Liver (tissue), 9 donors: ENCODE data around the gene ITGB7. TPM values are rescaled to one million over a fixed set of nuclear protein-coding genes. Genes with fewer than 3 reads are reported as not detected.
A peak's percentile ranks its signal among the peaks of the same experiment; 100 is the strongest.

ENCODE experiments used
- DNase-seq: peaks from one replicate; pipeline ENCODE4 v3.0.0-alpha.2; 2017; ENCODE audit warnings: low spot score
- H3K27ac ChIP-seq, 2 donors: one replicate each; pipeline ENCODE4 v1.7.0; 2013; ENCODE audit warnings: inconsistent platforms in 2 of 2, low read length in 2 of 2, control low read depth in 1 of 2, low read depth in 1 of 2, mild to moderate bottlenecking in 1 of 2
- H3K27me3 ChIP-seq, 4 donors: one replicate each; pipeline versions ENCODE4 v1.6.1 to v1.7.0; 2013; ENCODE audit warnings: low read length in 3 of 4, inconsistent platforms in 1 of 4, mild to moderate bottlenecking in 1 of 4, moderate library complexity in 1 of 4; ENCODE audit not compliant: control insufficient read depth in 4 of 4, insufficient read depth in 4 of 4
- H3K36me3 ChIP-seq, 4 donors: one replicate each; pipeline versions ENCODE4 v1.6.1 to v1.7.0; 2013; ENCODE audit warnings: low read length in 3 of 4, mild to moderate bottlenecking in 3 of 4, low read depth in 1 of 4, moderate library complexity in 1 of 4; ENCODE audit not compliant: control insufficient read depth in 4 of 4, insufficient read depth in 3 of 4
- H3K4me1 ChIP-seq, 4 donors: one replicate each; pipeline versions ENCODE4 v1.6.1 to v1.7.0; 2013; ENCODE audit warnings: low read length in 3 of 4, mild to moderate bottlenecking in 3 of 4, moderate library complexity in 1 of 4; ENCODE audit not compliant: control insufficient read depth in 4 of 4, insufficient read depth in 4 of 4
- H3K4me3 ChIP-seq, 3 donors: one replicate each; pipeline versions ENCODE4 v1.6.1 to v1.7.0; 2013; ENCODE audit warnings: low read length in 3 of 3, control low read depth in 1 of 3, low read depth in 1 of 3, mild to moderate bottlenecking in 1 of 3
- H3K9ac ChIP-seq, 2 donors: one replicate each; pipeline ENCODE4 v1.7.0; 2013; ENCODE audit warnings: low read length in 2 of 2, mild to moderate bottlenecking in 2 of 2, moderate library complexity in 2 of 2, control low read depth in 1 of 2, low read depth in 1 of 2
- H3K9me3 ChIP-seq, 4 donors: one replicate each; pipeline versions ENCODE4 v1.6.1 to v1.7.0; 2013; ENCODE audit warnings: low read length in 3 of 4; ENCODE audit not compliant: control insufficient read depth in 4 of 4
- EGR1 ChIP-seq, 2 donors: IDR thresholded peaks; 2 replicates each; pipeline ENCODE4 v1.6.1; 2016 to 2018; ENCODE audit warnings: antibody characterized with exemption in 2 of 2, low read depth in 2 of 2
- GABPA ChIP-seq, 2 donors: IDR thresholded peaks in 1 of 2; conservative IDR thresholded peaks in 1 of 2; 2 replicates each; pipeline ENCODE4 v1.6.1; 2016; ENCODE audit warnings: antibody characterized with exemption in 2 of 2, mild to moderate bottlenecking in 1 of 2, moderate library complexity in 1 of 2
- HNF4G ChIP-seq: IDR thresholded peaks from 2 replicates; pipeline ENCODE4 v1.6.1; 2016; ENCODE audit warnings: antibody characterized with exemption
- NR2F2 ChIP-seq: IDR thresholded peaks from 2 replicates; pipeline ENCODE4 v1.6.1; 2016; ENCODE audit warnings: antibody characterized with exemption
- RAD21 ChIP-seq, 2 donors: IDR thresholded peaks; 2 replicates each; pipeline ENCODE4 v1.6.1; 2016; ENCODE audit warnings: antibody characterized with exemption in 2 of 2, mild to moderate bottlenecking in 2 of 2
- SP1 ChIP-seq: IDR thresholded peaks from 2 replicates; pipeline ENCODE4 v1.6.1; 2018; ENCODE audit warnings: antibody characterized with exemption, mild to moderate bottlenecking
- TAF1 ChIP-seq: conservative IDR thresholded peaks from 2 replicates; pipeline ENCODE4 v1.6.1; 2016; ENCODE audit warnings: antibody characterized with exemption, mild to moderate bottlenecking
- YY1 ChIP-seq: IDR thresholded peaks from 2 replicates; pipeline ENCODE4 v1.6.1; 2016; ENCODE audit warnings: antibody characterized with exemption, mild to moderate bottlenecking
- WGBS: extraction: QIAGEN DNeasy Blood & Tissue Kit; methylation state at CpG from one replicate; pipeline ENCODE4 v1.1.7; 2013; 5-methylcytosine and 5-hydroxymethylcytosine counted together
- polyA plus RNA-seq, 2 donors: library from polyadenylated mRNA; stranded (reverse) in 1 of 2; unstranded in 1 of 2; fragments of 200-250 nt in 1 of 2; fragments of >200 nt in 1 of 2; fragmentation: Nextera tagmentation in 1 of 2; extraction: Ambion mirVana in 1 of 2; gene quantifications; one replicate each; pipeline versions ENCODE4 v1.2.1 to v1.2.3, GENCODE V29; 2013 to 2015
- total RNA-seq, 2 donors: library from RNA; depleted of rRNA; stranded (reverse); fragments of >200 nt; gene quantifications; one replicate each; pipeline ENCODE4 v1.2.3, GENCODE V29; 2014
- TF ChIP-seq, protein P1 (sequence below): IDR thresholded peaks from 2 replicates; pipeline ENCODE4 v1.6.1; 2016; ENCODE audit warnings: antibody characterized with exemption
- TF ChIP-seq, protein P2 (sequence below): IDR thresholded peaks from 2 replicates; pipeline ENCODE4 v1.6.1; 2016; ENCODE audit warnings: antibody characterized with exemption
- TF ChIP-seq, protein P3 (sequence below): IDR thresholded peaks from 2 replicates; pipeline ENCODE4 v1.6.1; 2016; ENCODE audit warnings: antibody characterized with exemption
- donor health status: healthy.
- donor health status: healthy.
- donor health status: healthy.
- donor health status: healthy.
- donor health status: healthy.

ITGB7 gene
- total and polyA plus RNA-seq, 4 donors = 1.7 to 2.4 (median 2.1) TPM

DNA sequence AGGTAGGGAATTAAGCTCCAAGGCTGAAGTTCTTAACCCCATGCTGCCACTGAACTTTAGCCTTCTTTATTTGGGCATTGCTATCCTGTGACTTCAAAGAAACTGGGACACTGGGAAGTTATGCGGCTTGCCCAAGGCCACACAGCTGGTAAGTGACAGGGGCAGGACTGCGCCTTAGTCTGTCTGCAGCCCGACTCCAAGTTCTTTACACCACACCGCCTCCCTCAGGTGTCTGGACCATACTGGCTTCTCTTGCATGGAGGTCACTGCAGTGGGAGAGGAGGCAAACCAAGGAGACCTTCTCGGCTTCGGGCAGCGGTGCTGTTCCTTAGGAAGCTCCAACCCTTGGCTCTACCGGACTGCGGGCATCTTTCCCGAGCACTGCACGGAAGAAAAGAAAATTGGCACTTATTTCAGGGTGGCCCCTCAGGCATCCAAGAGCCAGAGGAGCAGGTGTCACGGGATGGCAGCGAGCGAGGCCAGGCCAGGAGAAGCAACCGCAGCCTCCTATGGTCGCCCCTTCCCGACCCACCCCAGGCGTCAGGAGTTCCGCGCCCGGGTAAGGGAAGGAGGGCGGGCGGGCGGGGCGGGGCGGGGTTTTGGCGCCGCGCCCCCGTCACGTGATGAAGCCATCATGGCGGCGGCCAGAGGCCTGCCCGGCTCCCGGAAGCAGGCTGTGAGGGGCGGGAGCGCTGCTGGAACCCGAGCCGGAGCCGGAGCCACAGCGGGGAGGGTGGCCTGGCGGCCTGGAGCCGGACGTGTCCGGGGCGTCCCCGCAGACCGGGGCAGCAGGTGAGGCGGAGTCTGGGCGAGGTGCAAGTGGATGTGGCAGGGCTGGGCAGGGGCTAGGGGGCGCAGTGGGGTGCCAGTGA is 44.7 kb upstream of the ITGB7 start:
- H3K9me3 ChIP-seq = no peaks in the 10 kb centered on the region
- H3K27ac ChIP-seq = peak overlapping the region; percentile 72 to 90
- WGBS = 1% methylated on average over 51 of the region's 51 CpGs
- H3K27me3 ChIP-seq = no peaks in the 10 kb centered on the region
- peak overlapping the region; percentile 74 to 94 (median 86) for H3K4me3 ChIP-seq
- H3K4me1 ChIP-seq = peaks cover 8 to 20% (median 16%) of the 10 kb centered on the region in 4 donors
- TF ChIP-seq HNF4G = no peak
- peak; percentile 95 for TF ChIP-seq YY1
- peak; percentile 64 to 67 for TF ChIP-seq RAD21 (IDR thresholded peaks at IDR 0.05)
- DNase-seq = peak; percentile 89
- peak overlapping the region; percentile 60 to 84 for H3K9ac ChIP-seq
- H3K36me3 ChIP-seq = no peaks in the 10 kb centered on the region

DNA sequence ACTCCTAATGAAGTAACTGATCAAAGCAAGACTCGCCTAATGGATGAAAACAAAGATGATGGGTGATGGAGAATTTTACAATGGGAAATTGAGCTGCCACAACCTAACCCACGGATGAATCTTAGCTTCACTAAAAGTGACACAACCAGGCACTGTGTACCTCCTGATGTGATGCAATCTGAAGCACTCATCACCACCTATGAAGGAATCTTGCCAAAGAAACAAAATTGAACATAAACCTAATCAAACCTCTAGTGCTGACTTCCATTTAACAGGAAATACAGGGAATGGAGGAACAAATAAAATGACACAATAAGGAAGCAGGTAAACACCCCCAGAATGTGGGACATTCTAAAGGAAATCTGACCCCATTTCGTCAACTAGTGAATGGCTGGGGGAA is 38.2 kb upstream of the ITGB7 start:
- Histone ChIP-seq H3K36me3 (no peaks in the 10 kb centered on the region), H3K9ac (no peak overlapping the region)

DNA sequence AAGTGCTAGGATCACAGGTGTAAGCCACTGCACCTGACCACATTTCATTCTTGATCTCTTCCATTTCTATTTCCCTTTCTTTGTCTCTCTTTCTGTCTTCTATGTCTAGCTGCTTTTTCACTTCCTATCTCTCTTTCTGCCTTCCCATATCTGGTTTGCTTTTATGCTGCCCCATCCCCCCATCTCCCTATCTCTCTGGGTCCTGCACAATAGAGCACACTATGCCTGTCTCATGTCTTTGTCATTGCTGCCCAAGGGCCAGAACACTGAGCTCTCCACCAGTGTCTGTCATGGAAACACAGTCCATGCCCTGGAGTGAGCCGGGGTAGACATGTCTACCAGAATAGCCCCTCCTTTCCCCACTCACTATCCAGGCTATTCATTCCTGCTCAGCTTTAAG is 37.3 kb upstream of the ITGB7 start:
- WGBS = 61% methylated on average over 1 of the region's 1 CpG
- TF ChIP-seq RAD21 (IDR thresholded peaks at IDR 0.05) (no peak), HNF4G (no peak), NR2F2 (no peak), GABPA (IDR thresholded peaks at IDR 0.05 in 1 of 2, conservative IDR thresholded peaks at IDR 0.05 in 1 of 2) (no peak), YY1 (no peak), TAF1 (no peak), SP1 (no peak), EGR1 (IDR thresholded peaks at IDR 0.05; ENCODE audit: low read depth in 2 of 2) (no peak)
- TF ChIP-seq, protein P1, sequence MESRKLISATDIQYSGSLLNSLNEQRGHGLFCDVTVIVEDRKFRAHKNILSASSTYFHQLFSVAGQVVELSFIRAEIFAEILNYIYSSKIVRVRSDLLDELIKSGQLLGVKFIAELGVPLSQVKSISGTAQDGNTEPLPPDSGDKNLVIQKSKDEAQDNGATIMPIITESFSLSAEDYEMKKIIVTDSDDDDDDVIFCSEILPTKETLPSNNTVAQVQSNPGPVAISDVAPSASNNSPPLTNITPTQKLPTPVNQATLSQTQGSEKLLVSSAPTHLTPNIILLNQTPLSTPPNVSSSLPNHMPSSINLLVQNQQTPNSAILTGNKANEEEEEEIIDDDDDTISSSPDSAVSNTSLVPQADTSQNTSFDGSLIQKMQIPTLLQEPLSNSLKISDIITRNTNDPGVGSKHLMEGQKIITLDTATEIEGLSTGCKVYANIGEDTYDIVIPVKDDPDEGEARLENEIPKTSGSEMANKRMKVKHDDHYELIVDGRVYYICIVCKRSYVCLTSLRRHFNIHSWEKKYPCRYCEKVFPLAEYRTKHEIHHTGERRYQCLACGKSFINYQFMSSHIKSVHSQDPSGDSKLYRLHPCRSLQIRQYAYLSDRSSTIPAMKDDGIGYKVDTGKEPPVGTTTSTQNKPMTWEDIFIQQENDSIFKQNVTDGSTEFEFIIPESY = no peak
- TF ChIP-seq, protein P2, sequence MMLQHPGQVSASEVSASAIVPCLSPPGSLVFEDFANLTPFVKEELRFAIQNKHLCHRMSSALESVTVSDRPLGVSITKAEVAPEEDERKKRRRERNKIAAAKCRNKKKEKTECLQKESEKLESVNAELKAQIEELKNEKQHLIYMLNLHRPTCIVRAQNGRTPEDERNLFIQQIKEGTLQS = no peak

More for the DNA sequence above, 38.2 kb upstream of the ITGB7 start:
- Histone ChIP-seq H3K4me1 (no peaks in the 10 kb centered on the region), H3K9me3 (no peaks in the 10 kb centered on the region), H3K4me3 (no peak overlapping the region), H3K27ac (no peak overlapping the region), H3K27me3 (peaks cover 0 to 5% (median 0%) of the 10 kb centered on the region in 4 donors)
- WGBS = 77% methylated on average over 3 of the region's 3 CpGs
- no peak for DNase-seq
- TF ChIP-seq, protein P3, sequence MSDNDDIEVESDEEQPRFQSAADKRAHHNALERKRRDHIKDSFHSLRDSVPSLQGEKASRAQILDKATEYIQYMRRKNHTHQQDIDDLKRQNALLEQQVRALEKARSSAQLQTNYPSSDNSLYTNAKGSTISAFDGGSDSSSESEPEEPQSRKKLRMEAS = no peak

More for the DNA sequence above, 37.3 kb upstream of the ITGB7 start:
- Histone ChIP-seq H3K27ac (no peak overlapping the region), H3K9me3 (no peaks in the 10 kb centered on the region), H3K9ac (no peak overlapping the region), H3K4me3 (no peak overlapping the region), H3K36me3 (no peaks in the 10 kb centered on the region), H3K4me1 (no peaks in the 10 kb centered on the region), H3K27me3 (peaks cover 0 to 5% (median 0%) of the 10 kb centered on the region in 4 donors)
- DNase-seq = peak; percentile 26
